Liver (tissue), 9 donors: ENCODE data around the gene OR1I1. TPM values are rescaled to one million over a fixed set of nuclear protein-coding genes. Genes with fewer than 3 reads are reported as not detected.

Experiments
- DNase-seq: peaks from one replicate; pipeline ENCODE4 v3.0.0-alpha.2; 2017; ENCODE audit warnings: low spot score
- H3K27ac ChIP-seq, 2 donors: one replicate each; pipeline ENCODE4 v1.7.0; 2013; ENCODE audit warnings: inconsistent platforms in 2 of 2, low read length in 2 of 2, control low read depth in 1 of 2, low read depth in 1 of 2, mild to moderate bottlenecking in 1 of 2
- H3K27me3 ChIP-seq, 4 donors: one replicate each; pipeline versions ENCODE4 v1.6.1 to v1.7.0; 2013; ENCODE audit warnings: low read length in 3 of 4, inconsistent platforms in 1 of 4, mild to moderate bottlenecking in 1 of 4, moderate library complexity in 1 of 4; ENCODE audit not compliant: control insufficient read depth in 4 of 4, insufficient read depth in 4 of 4
- H3K36me3 ChIP-seq, 4 donors: one replicate each; pipeline versions ENCODE4 v1.6.1 to v1.7.0; 2013; ENCODE audit warnings: low read length in 3 of 4, mild to moderate bottlenecking in 3 of 4, low read depth in 1 of 4, moderate library complexity in 1 of 4; ENCODE audit not compliant: control insufficient read depth in 4 of 4, insufficient read depth in 3 of 4
- H3K4me1 ChIP-seq, 4 donors: one replicate each; pipeline versions ENCODE4 v1.6.1 to v1.7.0; 2013; ENCODE audit warnings: low read length in 3 of 4, mild to moderate bottlenecking in 3 of 4, moderate library complexity in 1 of 4; ENCODE audit not compliant: control insufficient read depth in 4 of 4, insufficient read depth in 4 of 4
- H3K4me3 ChIP-seq, 3 donors: one replicate each; pipeline versions ENCODE4 v1.6.1 to v1.7.0; 2013; ENCODE audit warnings: low read length in 3 of 3, control low read depth in 1 of 3, low read depth in 1 of 3, mild to moderate bottlenecking in 1 of 3
- H3K9ac ChIP-seq, 2 donors: one replicate each; pipeline ENCODE4 v1.7.0; 2013; ENCODE audit warnings: low read length in 2 of 2, mild to moderate bottlenecking in 2 of 2, moderate library complexity in 2 of 2, control low read depth in 1 of 2, low read depth in 1 of 2
- H3K9me3 ChIP-seq, 4 donors: one replicate each; pipeline versions ENCODE4 v1.6.1 to v1.7.0; 2013; ENCODE audit warnings: low read length in 3 of 4; ENCODE audit not compliant: control insufficient read depth in 4 of 4
- ATF3 ChIP-seq: IDR thresholded peaks from 2 replicates; pipeline ENCODE4 v1.6.1; 2016; ENCODE audit warnings: antibody characterized with exemption
- CTCF ChIP-seq: fragments of 150-350 bp; IDR thresholded peaks from 2 replicates; pipeline ENCODE4 v1.5.1; 2017; ENCODE audit warnings: improper control_type of control experiment, low read depth, low read length; ENCODE audit not compliant: missing input control
- EGR1 ChIP-seq, 2 donors: IDR thresholded peaks; 2 replicates each; pipeline ENCODE4 v1.6.1; 2016 to 2018; ENCODE audit warnings: antibody characterized with exemption in 2 of 2, low read depth in 2 of 2
- FOXA1 ChIP-seq: IDR thresholded peaks from 2 replicates; pipeline ENCODE4 v1.6.1; 2016; ENCODE audit warnings: antibody characterized with exemption
- FOXA2 ChIP-seq: IDR thresholded peaks from 2 replicates; pipeline ENCODE4 v1.6.1; 2016; ENCODE audit warnings: antibody characterized with exemption
- GABPA ChIP-seq, 2 donors: IDR thresholded peaks in 1 of 2; conservative IDR thresholded peaks in 1 of 2; 2 replicates each; pipeline ENCODE4 v1.6.1; 2016; ENCODE audit warnings: antibody characterized with exemption in 2 of 2, mild to moderate bottlenecking in 1 of 2, moderate library complexity in 1 of 2
- HNF4A ChIP-seq, 2 donors: conservative IDR thresholded peaks; 2 replicates each; pipeline ENCODE4 v1.6.1; 2016; ENCODE audit warnings: antibody characterized with exemption in 2 of 2, mild to moderate bottlenecking in 2 of 2
- HNF4G ChIP-seq: IDR thresholded peaks from 2 replicates; pipeline ENCODE4 v1.6.1; 2016; ENCODE audit warnings: antibody characterized with exemption
- JUND ChIP-seq, 2 donors: IDR thresholded peaks; 2 replicates each; pipeline ENCODE4 v1.6.1; 2016; ENCODE audit warnings: antibody characterized with exemption in 2 of 2
- MAX ChIP-seq: IDR thresholded peaks from 2 replicates; pipeline ENCODE4 v1.6.1; 2016; ENCODE audit warnings: antibody characterized with exemption
- NR2F2 ChIP-seq: IDR thresholded peaks from 2 replicates; pipeline ENCODE4 v1.6.1; 2016; ENCODE audit warnings: antibody characterized with exemption
- RAD21 ChIP-seq, 2 donors: IDR thresholded peaks; 2 replicates each; pipeline ENCODE4 v1.6.1; 2016; ENCODE audit warnings: antibody characterized with exemption in 2 of 2, mild to moderate bottlenecking in 2 of 2
- REST ChIP-seq: IDR thresholded peaks from 2 replicates; pipeline ENCODE4 v1.6.1; 2016; ENCODE audit warnings: antibody characterized with exemption, mild to moderate bottlenecking
- SP1 ChIP-seq: IDR thresholded peaks from 2 replicates; pipeline ENCODE4 v1.6.1; 2018; ENCODE audit warnings: antibody characterized with exemption, mild to moderate bottlenecking
- TAF1 ChIP-seq: conservative IDR thresholded peaks from 2 replicates; pipeline ENCODE4 v1.6.1; 2016; ENCODE audit warnings: antibody characterized with exemption, mild to moderate bottlenecking
- ZBTB33 ChIP-seq: IDR thresholded peaks from 2 replicates; pipeline ENCODE4 v1.6.1; 2016; ENCODE audit warnings: antibody characterized with exemption
- WGBS: extraction: QIAGEN DNeasy Blood & Tissue Kit; methylation state at CpG from one replicate; pipeline ENCODE4 v1.1.7; 2013; 5-methylcytosine and 5-hydroxymethylcytosine counted together
- polyA plus RNA-seq, 2 donors: library from polyadenylated mRNA; stranded (reverse) in 1 of 2; unstranded in 1 of 2; fragments of 200-250 nt in 1 of 2; fragments of >200 nt in 1 of 2; fragmentation: Nextera tagmentation in 1 of 2; extraction: Ambion mirVana in 1 of 2; gene quantifications; one replicate each; pipeline versions ENCODE4 v1.2.1 to v1.2.3, GENCODE V29; 2013 to 2015
- total RNA-seq, 2 donors: library from RNA; depleted of rRNA; stranded (reverse); fragments of >200 nt; gene quantifications; one replicate each; pipeline ENCODE4 v1.2.3, GENCODE V29; 2014
- donor health status: healthy.
- donor health status: healthy.
- donor health status: healthy.
- donor health status: healthy.
- donor health status: healthy.

The OR1I1 gene
- not detected for total RNA-seq
- polyA plus RNA-seq, result not detected

- Histone ChIP-seq H3K9ac (no peak within 1 kb of the TSS), H3K4me1 (no peaks in the 10 kb centered on the region), H3K36me3 (no peaks in the 10 kb centered on the region), H3K9me3 (no peaks in the 10 kb centered on the region), H3K4me3 (no peak within 1 kb of the TSS), H3K27me3 (peaks cover 0 to 6% (median 1%) of the 10 kb centered on the region in 4 donors), H3K27ac (no peak within 1 kb of the TSS)
- WGBS, result 56% methylated on average over 6 of the region's 6 CpGs
- DNase-seq, result no peak
- TF ChIP-seq JUND (IDR thresholded peaks at IDR 0.05), result no peak
- TF ChIP-seq NR2F2, result no peak
- TF ChIP-seq FOXA1, result no peak
- no peak for TF ChIP-seq REST
- TF ChIP-seq HNF4G, result no peak
- TF ChIP-seq ATF3, result no peak
- TF ChIP-seq EGR1 (IDR thresholded peaks at IDR 0.05; ENCODE audit: low read depth in 2 of 2), result no peak
- no peak for TF ChIP-seq HNF4A (conservative IDR thresholded peaks at IDR 0.05)
- no peak for TF ChIP-seq MAX
- TF ChIP-seq RAD21 (IDR thresholded peaks at IDR 0.05), result no peak
- TF ChIP-seq CTCF, result no peak
- no peak for TF ChIP-seq GABPA (IDR thresholded peaks at IDR 0.05 in 1 of 2, conservative IDR thresholded peaks at IDR 0.05 in 1 of 2)
- no peak for TF ChIP-seq FOXA2
- TF ChIP-seq ZBTB33, result no peak
- no peak for TF ChIP-seq TAF1
Observed at GRCh38 chr19:15081911-15082310, at the start of gene OR1I1. OR1I1 (plus strand) TSS chr19:15082211; CDS start chr19:15087066, 4,855 bp downstream.

- H3K4me3 ChIP-seq, result no peak overlapping the region
- peaks cover 0 to 3% (median 0%) of the 10 kb centered on the region in 4 donors for H3K9me3 ChIP-seq
- H3K36me3 ChIP-seq, result no peaks in the 10 kb centered on the region
- TF ChIP-seq SP1 (no peak), EGR1 (IDR thresholded peaks at IDR 0.05; ENCODE audit: low read depth in 2 of 2) (no peak), ZBTB33 (no peak), RAD21 (IDR thresholded peaks at IDR 0.05) (no peak), HNF4A (conservative IDR thresholded peaks at IDR 0.05) (no peak)
- no peak overlapping the region for H3K9ac ChIP-seq
- H3K27me3 ChIP-seq, result peaks cover 0 to 2% (median 0%) of the 10 kb centered on the region in 4 donors
- H3K4me1 ChIP-seq, result no peaks in the 10 kb centered on the region
- DNase-seq, result no peak
- H3K27ac ChIP-seq, result no peak overlapping the region
- 29% methylated on average over 1 of the region's 1 CpG for WGBS
Observed at GRCh38 chr19:15035795-15036311, 46.2 kb upstream of the OR1I1 start.
